ENCODE data around the gene FZD10.

- TF ChIP-seq CTCF (optimal IDR thresholded peaks at IDR 0.05 in 1 of 3, IDR thresholded peaks at IDR 0.05 in 1 of 3, conservative IDR thresholded peaks at IDR 0.05 in 1 of 3; ENCODE audit: extremely low read depth in 1 of 3, insufficient read depth in 2 of 3, low read length in 3 of 3) (no peak), EZH2 (IDR thresholded peaks at IDR 0.05; ENCODE audit: low read length) (no peak)
Observed at GRCh38 chr12:130195776-130196175, 33.5 kb downstream of the FZD10 start.

Measured in keratinocyte (primary cell).